ENCODE measurements around the gene TGIF1.

TGIF1 gene

GRCh38 chr18:3499501-3499900, 49.5 kb downstream of the TGIF1 start:
- TF ChIP-seq CTCF (conservative IDR thresholded peaks at IDR 0.05), result no peak
- no peak overlapping the region for H3K27ac ChIP-seq

GRCh38 chr18:3500016-3500415, 50.0 kb downstream of the TGIF1 start:
- no peak for TF ChIP-seq CTCF (conservative IDR thresholded peaks at IDR 0.05)
- H3K27ac ChIP-seq, result no peak overlapping the region

- H3K27ac ChIP-seq, result no peak overlapping the region
- no peak for TF ChIP-seq CTCF (conservative IDR thresholded peaks at IDR 0.05)
Measured at GRCh38 chr18:3502650-3503049, 52.7 kb downstream of the TGIF1 start.

- TF ChIP-seq CTCF (conservative IDR thresholded peaks at IDR 0.05), result no peak
- H3K27ac ChIP-seq, result no peak overlapping the region
Measured at GRCh38 chr18:3504637-3505036, 54.7 kb downstream of the TGIF1 start.

GRCh38 chr18:3508576-3509549, 58.9 kb downstream of the TGIF1 start:
- no peak overlapping the region for H3K27ac ChIP-seq
- no peak for TF ChIP-seq CTCF (conservative IDR thresholded peaks at IDR 0.05)

Measured in VCaP (cell line).